ENCODE measurements around the gene MAD2L1.

Gene MAD2L1

DNA sequence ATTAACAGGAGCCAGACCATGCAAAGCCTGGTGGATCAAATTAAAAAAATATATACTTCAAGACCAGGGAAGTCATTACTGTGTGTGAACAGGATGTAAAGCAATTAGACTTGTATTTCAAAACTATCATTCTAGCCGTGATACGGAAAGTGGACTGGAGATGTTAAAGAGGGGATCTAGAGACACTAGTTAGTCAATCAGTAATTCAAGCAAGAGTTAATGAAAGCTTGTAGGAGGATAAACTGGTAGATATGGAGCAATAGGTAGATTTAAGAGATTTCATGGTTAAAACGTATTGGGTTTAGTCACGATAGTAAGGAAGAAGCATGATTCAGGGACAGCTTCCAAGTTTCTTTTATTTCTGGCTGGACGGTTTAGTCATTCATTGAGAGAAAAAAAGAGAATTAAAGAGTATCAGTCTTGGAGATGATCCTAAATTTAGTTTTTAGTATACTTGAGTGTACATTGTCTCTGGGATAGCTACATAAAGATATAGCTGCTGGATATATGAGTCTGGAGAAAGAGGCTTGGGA, 3.9 kb downstream of the MAD2L1 start:
- TF ChIP-seq TAF1 (IDR thresholded peaks at IDR 0.05; ENCODE audit: borderline replicate concordance, insufficient read depth, low read length) (no peak), POLR2AphosphoS5 (IDR thresholded peaks at IDR 0.05; ENCODE audit: low read depth, low read length) (no peak)

DNA sequence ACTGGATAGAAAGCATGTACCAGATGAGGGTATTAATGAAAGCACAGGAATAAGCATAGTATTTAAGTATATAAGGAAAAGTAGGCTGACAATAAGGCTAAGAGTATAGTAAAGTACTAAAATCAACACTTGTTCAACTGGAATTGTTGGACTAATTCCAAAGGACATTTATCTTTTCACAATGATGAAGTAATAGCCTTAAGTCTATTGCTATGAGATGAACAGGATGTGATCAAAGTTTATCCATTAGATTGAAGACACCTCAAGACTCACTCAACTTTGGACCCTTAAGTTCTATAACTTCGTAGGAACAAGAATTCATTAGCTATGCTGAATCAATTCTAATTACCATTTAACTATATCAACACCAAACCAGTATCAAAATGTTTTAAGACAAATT, 7.6 kb downstream of the MAD2L1 start:
- TF ChIP-seq TAF1 (IDR thresholded peaks at IDR 0.05; ENCODE audit: borderline replicate concordance, insufficient read depth, low read length) (no peak), POLR2AphosphoS5 (IDR thresholded peaks at IDR 0.05; ENCODE audit: low read depth, low read length) (no peak), SIN3A (IDR thresholded peaks at IDR 0.05; ENCODE audit: borderline replicate concordance, insufficient read depth, low read length) (no peak), FOXP2 (optimal IDR thresholded peaks at IDR 0.05; ENCODE audit: borderline replicate concordance, extremely low read depth, extremely low read length, insufficient read depth) (no peak)
- TF ChIP-seq, protein P1, sequence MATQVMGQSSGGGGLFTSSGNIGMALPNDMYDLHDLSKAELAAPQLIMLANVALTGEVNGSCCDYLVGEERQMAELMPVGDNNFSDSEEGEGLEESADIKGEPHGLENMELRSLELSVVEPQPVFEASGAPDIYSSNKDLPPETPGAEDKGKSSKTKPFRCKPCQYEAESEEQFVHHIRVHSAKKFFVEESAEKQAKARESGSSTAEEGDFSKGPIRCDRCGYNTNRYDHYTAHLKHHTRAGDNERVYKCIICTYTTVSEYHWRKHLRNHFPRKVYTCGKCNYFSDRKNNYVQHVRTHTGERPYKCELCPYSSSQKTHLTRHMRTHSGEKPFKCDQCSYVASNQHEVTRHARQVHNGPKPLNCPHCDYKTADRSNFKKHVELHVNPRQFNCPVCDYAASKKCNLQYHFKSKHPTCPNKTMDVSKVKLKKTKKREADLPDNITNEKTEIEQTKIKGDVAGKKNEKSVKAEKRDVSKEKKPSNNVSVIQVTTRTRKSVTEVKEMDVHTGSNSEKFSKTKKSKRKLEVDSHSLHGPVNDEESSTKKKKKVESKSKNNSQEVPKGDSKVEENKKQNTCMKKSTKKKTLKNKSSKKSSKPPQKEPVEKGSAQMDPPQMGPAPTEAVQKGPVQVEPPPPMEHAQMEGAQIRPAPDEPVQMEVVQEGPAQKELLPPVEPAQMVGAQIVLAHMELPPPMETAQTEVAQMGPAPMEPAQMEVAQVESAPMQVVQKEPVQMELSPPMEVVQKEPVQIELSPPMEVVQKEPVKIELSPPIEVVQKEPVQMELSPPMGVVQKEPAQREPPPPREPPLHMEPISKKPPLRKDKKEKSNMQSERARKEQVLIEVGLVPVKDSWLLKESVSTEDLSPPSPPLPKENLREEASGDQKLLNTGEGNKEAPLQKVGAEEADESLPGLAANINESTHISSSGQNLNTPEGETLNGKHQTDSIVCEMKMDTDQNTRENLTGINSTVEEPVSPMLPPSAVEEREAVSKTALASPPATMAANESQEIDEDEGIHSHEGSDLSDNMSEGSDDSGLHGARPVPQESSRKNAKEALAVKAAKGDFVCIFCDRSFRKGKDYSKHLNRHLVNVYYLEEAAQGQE (IDR thresholded peaks at IDR 0.05; ENCODE audit: insufficient read depth in 1 of 2, low read depth in 2 of 2, low read length in 2 of 2) = no peak

DNA sequence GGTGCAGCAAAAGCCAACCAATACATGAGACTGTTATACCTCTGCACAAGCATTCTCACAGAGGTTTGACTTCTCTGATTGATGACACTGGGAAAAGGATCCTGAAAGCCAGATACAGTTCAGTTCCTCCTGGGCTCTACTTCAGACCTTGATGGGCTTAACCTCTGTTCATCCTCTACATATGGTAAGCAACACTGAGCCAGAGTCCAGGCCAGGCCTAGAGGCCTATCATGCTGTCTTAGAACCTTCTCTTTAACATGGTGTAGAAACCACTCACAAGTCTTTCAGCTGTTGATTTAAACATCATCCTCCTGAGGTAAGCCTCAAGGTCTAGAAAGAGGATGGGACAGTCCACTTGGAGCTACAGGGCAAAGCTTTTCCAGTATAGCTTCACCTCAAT, 9.2 kb downstream of the MAD2L1 start:
- TF ChIP-seq TAF1 (IDR thresholded peaks at IDR 0.05; ENCODE audit: borderline replicate concordance, insufficient read depth, low read length) (no peak), SIN3A (IDR thresholded peaks at IDR 0.05; ENCODE audit: borderline replicate concordance, insufficient read depth, low read length) (no peak), POLR2AphosphoS5 (IDR thresholded peaks at IDR 0.05; ENCODE audit: low read depth, low read length) (no peak), FOXP2 (optimal IDR thresholded peaks at IDR 0.05; ENCODE audit: borderline replicate concordance, extremely low read depth, extremely low read length, insufficient read depth) (no peak)
- TF ChIP-seq, protein P1 (IDR thresholded peaks at IDR 0.05; ENCODE audit: insufficient read depth in 1 of 2, low read depth in 2 of 2, low read length in 2 of 2) = no peak

DNA sequence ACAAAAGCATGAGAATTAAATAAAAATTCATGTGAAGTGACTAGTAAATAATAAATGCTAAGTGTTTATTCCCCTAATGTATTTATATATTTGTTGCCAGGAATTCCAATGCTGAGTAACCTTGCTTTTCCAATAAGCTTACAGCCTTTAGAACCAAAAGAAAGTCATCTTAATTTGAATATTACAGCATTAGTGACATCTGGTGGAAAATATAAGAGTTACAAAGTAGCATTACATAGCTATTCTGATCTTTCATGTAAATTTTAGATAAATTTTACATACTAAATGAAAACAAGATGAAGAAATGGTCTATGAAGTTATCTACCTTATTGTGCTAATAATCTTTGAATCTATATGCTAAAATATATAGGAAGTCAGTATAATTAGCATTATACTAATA, 10.4 kb downstream of the MAD2L1 start:
- no peak for TF ChIP-seq TAF1 (IDR thresholded peaks at IDR 0.05; ENCODE audit: borderline replicate concordance, insufficient read depth, low read length)

DNA sequence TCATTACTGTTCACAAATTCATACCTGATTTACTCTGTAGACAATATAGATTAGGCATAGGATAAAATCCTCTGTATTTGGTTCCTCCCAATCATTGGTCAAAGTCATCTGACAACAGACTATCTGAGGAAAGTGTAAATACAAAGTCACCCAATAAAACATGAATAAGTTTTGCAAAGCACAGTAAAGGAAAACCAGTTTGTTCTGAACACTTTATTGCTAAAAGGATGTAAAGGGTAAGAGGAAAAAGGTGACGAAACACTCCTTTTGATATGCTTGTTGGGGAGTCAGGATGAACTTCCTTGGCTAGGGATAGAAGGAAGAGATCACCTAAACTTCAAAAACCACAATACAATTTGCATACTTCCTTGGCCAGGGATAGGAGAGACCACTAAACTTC, 10.9 kb downstream of the MAD2L1 start:
- TF ChIP-seq FOXP2 (optimal IDR thresholded peaks at IDR 0.05; ENCODE audit: borderline replicate concordance, extremely low read depth, extremely low read length, insufficient read depth) = no peak
- no peak for TF ChIP-seq POLR2AphosphoS5 (IDR thresholded peaks at IDR 0.05; ENCODE audit: low read depth, low read length)
- TF ChIP-seq TAF1 (IDR thresholded peaks at IDR 0.05; ENCODE audit: borderline replicate concordance, insufficient read depth, low read length) = no peak
- no peak for TF ChIP-seq SIN3A (IDR thresholded peaks at IDR 0.05; ENCODE audit: borderline replicate concordance, insufficient read depth, low read length)
- TF ChIP-seq, protein P1 (IDR thresholded peaks at IDR 0.05; ENCODE audit: insufficient read depth in 1 of 2, low read depth in 2 of 2, low read length in 2 of 2) = no peak

DNA sequence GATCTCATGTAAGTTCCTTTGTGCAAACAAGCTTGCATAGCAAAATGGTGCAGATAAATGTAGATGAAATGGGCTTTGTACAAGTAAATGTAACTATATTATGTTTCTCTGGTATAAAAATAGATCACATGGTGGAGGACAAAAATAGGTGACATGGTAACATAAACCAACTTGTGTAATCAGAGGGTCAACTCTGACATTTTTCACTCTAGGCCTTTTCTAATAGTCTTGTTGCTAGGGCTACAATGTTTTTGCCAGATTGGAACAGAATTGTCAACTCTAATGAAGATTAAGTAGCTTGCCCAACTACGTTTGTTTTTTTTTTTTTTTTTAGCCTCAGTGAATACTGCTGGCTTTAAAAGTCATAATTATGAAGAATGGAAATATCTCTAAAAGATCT, 11.5 kb downstream of the MAD2L1 start:
- TF ChIP-seq POLR2AphosphoS5 (IDR thresholded peaks at IDR 0.05; ENCODE audit: low read depth, low read length) (no peak), FOXP2 (optimal IDR thresholded peaks at IDR 0.05; ENCODE audit: borderline replicate concordance, extremely low read depth, extremely low read length, insufficient read depth) (no peak), TAF1 (IDR thresholded peaks at IDR 0.05; ENCODE audit: borderline replicate concordance, insufficient read depth, low read length) (no peak), SIN3A (IDR thresholded peaks at IDR 0.05; ENCODE audit: borderline replicate concordance, insufficient read depth, low read length) (no peak)
- TF ChIP-seq, protein P1 (IDR thresholded peaks at IDR 0.05; ENCODE audit: insufficient read depth in 1 of 2, low read depth in 2 of 2, low read length in 2 of 2) = no peak
